ENCODE results near the gene OTUD6A.

The OTUD6A gene

GRCh38 chrX:70038951-70039350, 23.3 kb upstream of the OTUD6A start:
- Mint-ChIP-seq H3K36me3 (no peaks in the 10 kb centered on the region), H3K27ac (no peak overlapping the region), H3K9me3 (ENCODE audit: low read depth) (no peaks in the 10 kb centered on the region), H3K27me3 (no peaks in the 10 kb centered on the region), H3K4me1 (ENCODE audit: low read depth) (no peaks in the 10 kb centered on the region), H3K4me3 (no peak overlapping the region)

- no peaks in the 10 kb centered on the region for H3K9me3 Mint-ChIP-seq (ENCODE audit: low read depth)
- H3K27ac Mint-ChIP-seq = no peak overlapping the region
- no peaks in the 10 kb centered on the region for H3K4me1 Mint-ChIP-seq (ENCODE audit: low read depth)
- H3K4me3 Mint-ChIP-seq = no peak overlapping the region
- H3K36me3 Mint-ChIP-seq = no peaks in the 10 kb centered on the region
- H3K27me3 Mint-ChIP-seq = no peaks in the 10 kb centered on the region
Measured at GRCh38 chrX:70039758-70040157, 22.5 kb upstream of the OTUD6A start.

GRCh38 chrX:70041993-70042392, 20.3 kb upstream of the OTUD6A start:
- no peak overlapping the region for H3K4me3 Mint-ChIP-seq

GRCh38 chrX:70042399-70043371, 19.6 kb upstream of the OTUD6A start:
- H3K27me3 Mint-ChIP-seq = no peaks in the 10 kb centered on the region
- H3K4me3 Mint-ChIP-seq = no peak overlapping the region
- H3K36me3 Mint-ChIP-seq = no peaks in the 10 kb centered on the region
- no peak overlapping the region for H3K27ac Mint-ChIP-seq
- no peaks in the 10 kb centered on the region for H3K9me3 Mint-ChIP-seq (ENCODE audit: low read depth)
- H3K4me1 Mint-ChIP-seq (ENCODE audit: low read depth) = no peaks in the 10 kb centered on the region

More at GRCh38 chrX:70041993-70042392, 20.3 kb upstream of the OTUD6A start:
- Mint-ChIP-seq H3K27ac (no peak overlapping the region), H3K36me3 (no peaks in the 10 kb centered on the region), H3K27me3 (no peaks in the 10 kb centered on the region), H3K9me3 (ENCODE audit: low read depth) (no peaks in the 10 kb centered on the region), H3K4me1 (ENCODE audit: low read depth) (no peaks in the 10 kb centered on the region)

- H3K4me1 Mint-ChIP-seq (ENCODE audit: low read depth) = no peaks in the 10 kb centered on the region
- no peak overlapping the region for H3K27ac Mint-ChIP-seq
- H3K36me3 Mint-ChIP-seq = no peaks in the 10 kb centered on the region
- no peaks in the 10 kb centered on the region for H3K9me3 Mint-ChIP-seq (ENCODE audit: low read depth)
- H3K4me3 Mint-ChIP-seq = no peak overlapping the region
- H3K27me3 Mint-ChIP-seq = no peaks in the 10 kb centered on the region
Measured at GRCh38 chrX:70043685-70044084, 18.6 kb upstream of the OTUD6A start.

GRCh38 chrX:70044541-70045245, 17.6 kb upstream of the OTUD6A start:
- H3K4me1 Mint-ChIP-seq (ENCODE audit: low read depth) = no peaks in the 10 kb centered on the region
- no peak overlapping the region for H3K4me3 Mint-ChIP-seq
- no peak overlapping the region for H3K27ac Mint-ChIP-seq
- no peaks in the 10 kb centered on the region for H3K36me3 Mint-ChIP-seq
- no peaks in the 10 kb centered on the region for H3K9me3 Mint-ChIP-seq (ENCODE audit: low read depth)
- no peaks in the 10 kb centered on the region for H3K27me3 Mint-ChIP-seq

GRCh38 chrX:70046978-70047377, 15.3 kb upstream of the OTUD6A start:
- no peaks in the 10 kb centered on the region for H3K36me3 Mint-ChIP-seq
- H3K27ac Mint-ChIP-seq = no peak overlapping the region
- H3K4me1 Mint-ChIP-seq (ENCODE audit: low read depth) = no peaks in the 10 kb centered on the region
- no peaks in the 10 kb centered on the region for H3K27me3 Mint-ChIP-seq
- H3K9me3 Mint-ChIP-seq (ENCODE audit: low read depth) = no peaks in the 10 kb centered on the region
- no peak overlapping the region for H3K4me3 Mint-ChIP-seq

- no peaks in the 10 kb centered on the region for H3K27me3 Mint-ChIP-seq
- no peak overlapping the region for H3K4me3 Mint-ChIP-seq
- H3K9me3 Mint-ChIP-seq (ENCODE audit: low read depth) = no peaks in the 10 kb centered on the region
- H3K4me1 Mint-ChIP-seq (ENCODE audit: low read depth) = no peaks in the 10 kb centered on the region
- H3K27ac Mint-ChIP-seq = no peak overlapping the region
- no peaks in the 10 kb centered on the region for H3K36me3 Mint-ChIP-seq
Measured at GRCh38 chrX:70049406-70049805, 12.9 kb upstream of the OTUD6A start.

GRCh38 chrX:70049925-70050324, 12.3 kb upstream of the OTUD6A start, which contains the start of gene AWAT2:
TSS of gene AWAT2 (minus strand) at chrX:70049938. CDS start at chrX:70049932, 6 bp downstream.
- Mint-ChIP-seq H3K27ac (no peak within 1 kb of the TSS), H3K4me3 (no peak within 1 kb of the TSS), H3K27me3 (no peaks in the 10 kb centered on the region)

GRCh38 chrX:70052895-70053615, 9.2 kb upstream of the OTUD6A start:
- Mint-ChIP-seq H3K4me3 (no peak overlapping the region), H3K9me3 (ENCODE audit: low read depth) (no peaks in the 10 kb centered on the region), H3K27me3 (no peaks in the 10 kb centered on the region), H3K36me3 (no peaks in the 10 kb centered on the region), H3K4me1 (ENCODE audit: low read depth) (no peaks in the 10 kb centered on the region), H3K27ac (no peak overlapping the region)

More at GRCh38 chrX:70049925-70050324, 12.3 kb upstream of the OTUD6A start, which contains the start of gene AWAT2:
- no peaks in the 10 kb centered on the region for H3K36me3 Mint-ChIP-seq
- no peaks in the 10 kb centered on the region for H3K4me1 Mint-ChIP-seq (ENCODE audit: low read depth)
- H3K9me3 Mint-ChIP-seq (ENCODE audit: low read depth) = no peaks in the 10 kb centered on the region

GRCh38 chrX:70054391-70054790, 7.9 kb upstream of the OTUD6A start:
- Mint-ChIP-seq H3K36me3 (no peaks in the 10 kb centered on the region), H3K4me1 (ENCODE audit: low read depth) (no peaks in the 10 kb centered on the region), H3K27me3 (no peaks in the 10 kb centered on the region), H3K27ac (no peak overlapping the region), H3K9me3 (ENCODE audit: low read depth) (no peaks in the 10 kb centered on the region), H3K4me3 (no peak overlapping the region)

GRCh38 chrX:70062961-70063550, 799 bp downstream of the OTUD6A start:
- H3K4me1 Mint-ChIP-seq (ENCODE audit: low read depth) = no peaks in the 10 kb centered on the region
- H3K27me3 Mint-ChIP-seq = no peaks in the 10 kb centered on the region
- no peaks in the 10 kb centered on the region for H3K9me3 Mint-ChIP-seq (ENCODE audit: low read depth)
- no peak overlapping the region for H3K4me3 Mint-ChIP-seq
- no peaks in the 10 kb centered on the region for H3K36me3 Mint-ChIP-seq
- H3K27ac Mint-ChIP-seq = no peak overlapping the region

- Mint-ChIP-seq H3K27me3 (no peaks in the 10 kb centered on the region), H3K4me3 (no peak overlapping the region), H3K27ac (no peak overlapping the region), H3K36me3 (no peaks in the 10 kb centered on the region), H3K9me3 (ENCODE audit: low read depth) (no peaks in the 10 kb centered on the region), H3K4me1 (ENCODE audit: low read depth) (no peaks in the 10 kb centered on the region)
Measured at GRCh38 chrX:70066646-70067045, 4.4 kb downstream of the OTUD6A start.

- no peak overlapping the region for H3K27ac Mint-ChIP-seq
- H3K9me3 Mint-ChIP-seq (ENCODE audit: low read depth) = no peaks in the 10 kb centered on the region
- H3K4me3 Mint-ChIP-seq = no peak overlapping the region
- no peaks in the 10 kb centered on the region for H3K36me3 Mint-ChIP-seq
- H3K27me3 Mint-ChIP-seq = no peaks in the 10 kb centered on the region
- H3K4me1 Mint-ChIP-seq (ENCODE audit: low read depth) = no peaks in the 10 kb centered on the region
Measured at GRCh38 chrX:70079297-70079696, 17.0 kb downstream of the OTUD6A start.
